ENCODE data around the gene GPN2. TPM values are rescaled to one million over a fixed set of nuclear protein-coding genes. Genes with fewer than 3 reads are reported as not detected.
A peak's percentile ranks its signal among the peaks of the same experiment; 100 is the strongest.

GPN2 gene
- total and polyA plus RNA-seq, 2 of the 4 experiments (the other 2 are of a cell fraction), result 15.4 to 22.2 TPM

GRCh38 chr1:26922431-26922729, 32.3 kb upstream of the GPN2 start:
- no peaks in the 10 kb centered on the region for H3K9me3 ChIP-seq (ENCODE audit: control insufficient read depth, insufficient read depth, low read length)
- CTCF ChIA-PET, result no interaction called here
- peaks cover 21% of the 10 kb centered on the region for H4K20me1 ChIP-seq (ENCODE audit: insufficient read depth, low read length)
- peak overlapping the region; percentile 94; the same call in 1 of the 2 replicates for H3K4ac ChIP-seq (ENCODE audit: low read depth, low read length)
- peak overlapping the region; percentile 94 for H2AK5ac ChIP-seq (ENCODE audit: low read depth, low read length)
- peaks cover 20 to 38% of the 10 kb centered on the region in 2 experiments for H3K79me1 ChIP-seq (ENCODE audit: low read depth in 1 of 2, low read length in 2 of 2)
- no peak overlapping the region for H2BK15ac ChIP-seq (ENCODE audit: low read depth, low read length)
- H3K4me3 ChIP-seq (ENCODE audit: insufficient read depth, low read depth, low read length), result peak overlapping the region; percentile 71
- WGBS, 2 experiments (ENCODE audit: extremely low coverage in 2 of 2, insufficient read length in 1 of 2), result 60% methylated on average over 3 of the region's 6 CpGs; no CpG with 5 or more reads in 1 of the 2 experiments
- H2AFZ ChIP-seq (replicated peaks; ENCODE audit: low read length, poor library complexity), result peak overlapping the region; percentile 94
- peak overlapping the region; percentile 79 for H2BK5ac ChIP-seq (ENCODE audit: low read depth, low read length, poor library complexity, severe bottlenecking)
- POLR2A ChIA-PET (ENCODE audit: unreplicated experiment), result no interaction called here
- peak overlapping the region; percentile 11; the same call in 1 of the 2 replicates for H2BK20ac ChIP-seq (ENCODE audit: low read depth, low read length)
- dilution Hi-C loops (cut with HindIII; ENCODE audit: low sequenced_read_pairs, unreplicated experiment) (no loop called here), intact Hi-C loops (cut with micrococcal nuclease) (no loop called here), in situ Hi-C loops (cut with MboI; ENCODE audit: low sequenced_read_pairs) (no loop called here)
- H4K5ac ChIP-seq (ENCODE audit: low read depth, low read length), result peak overlapping the region; percentile 41
- peak overlapping the region; percentile 100 for H3K4me2 ChIP-seq (ENCODE audit: low read depth, low read length)
- peak overlapping the region; percentile 96 for H3K14ac ChIP-seq (replicated peaks; ENCODE audit: low read depth, low read length)
- H3K18ac ChIP-seq (ENCODE audit: low read depth, low read length), result no peak overlapping the region
- ATAC-seq (ENCODE audit: low read depth) (no peak), DNase-seq (no peak)
- TSS peak; percentile 60 for BruUV-seq (replicated peaks)
- peak overlapping the region; percentile 78 for H4K91ac ChIP-seq (ENCODE audit: insufficient read depth, low read depth, low read length)
- peak overlapping the region; percentile 83 for H3K9ac ChIP-seq (ENCODE audit: low read depth, low read length)
- H3K36me3 ChIP-seq (ENCODE audit: control insufficient read depth, insufficient read depth, low read length), result peaks cover 12% of the 10 kb centered on the region
- H3K27me3 ChIP-seq (ENCODE audit: control insufficient read depth, insufficient read depth, low read length), result no peaks in the 10 kb centered on the region
- H4K8ac ChIP-seq (ENCODE audit: low read depth in 2 of 2, low read length in 2 of 2), result peak overlapping the region; percentile 60 to 98
- H2AK9ac ChIP-seq (replicated peaks; ENCODE audit: low read depth, low read length, poor library complexity), result peak overlapping the region; percentile 98
- peak overlapping the region; percentile 94 for H3K23ac ChIP-seq (ENCODE audit: low read depth, low read length)
- H2BK120ac ChIP-seq (ENCODE audit: low read depth, low read length), result no peak overlapping the region
- H3K56ac ChIP-seq (ENCODE audit: extremely low read depth, insufficient read depth, low read length), result peak overlapping the region; percentile 71
- peaks cover 18% of the 10 kb centered on the region for H3K9me1 ChIP-seq (ENCODE audit: insufficient read depth, low read length)
- no peak for TF ChIP-seq NFE2L2 (IDR thresholded peaks at IDR 0.05; ENCODE audit: low read depth, low read length)
- TF ChIP-seq MAZ (IDR thresholded peaks at IDR 0.05; ENCODE audit: borderline replicate concordance, low read depth, low read length), result no peak
- TF ChIP-seq CHD1 (IDR thresholded peaks at IDR 0.05; ENCODE audit: low read depth, low read length), result no peak
- TF ChIP-seq RFX5 (IDR thresholded peaks at IDR 0.05; ENCODE audit: low read depth, low read length), result no peak
- peaks cover 6% of the 10 kb centered on the region for H3K4me1 ChIP-seq (ENCODE audit: control insufficient read depth, insufficient read depth, low read length)
- peak overlapping the region; percentile 79 for H3K27ac ChIP-seq (ENCODE audit: insufficient read depth, low read length)

Measured in IMR-90 (cell line).